PC-3 (cell line): ENCODE results near the gene IFT81.

Source experiments
- CTCF ChIP-seq: fragments of 300-600 bp; sonication (generic); conservative IDR thresholded peaks from 2 replicates; pipeline ENCODE4 v1.5.1; 2017; ENCODE audit warnings: antibody characterized with exemption, low read depth, mild to moderate bottlenecking, low read length
- EZH2phosphoT487 ChIP-seq: fragments of 300-600 bp; sonication (generic); IDR thresholded peaks from 2 replicates; pipeline ENCODE4 v1.6.1; 2018; ENCODE audit warnings: mild to moderate bottlenecking, antibody characterized with exemption, low read length, borderline replicate concordance

DNA sequence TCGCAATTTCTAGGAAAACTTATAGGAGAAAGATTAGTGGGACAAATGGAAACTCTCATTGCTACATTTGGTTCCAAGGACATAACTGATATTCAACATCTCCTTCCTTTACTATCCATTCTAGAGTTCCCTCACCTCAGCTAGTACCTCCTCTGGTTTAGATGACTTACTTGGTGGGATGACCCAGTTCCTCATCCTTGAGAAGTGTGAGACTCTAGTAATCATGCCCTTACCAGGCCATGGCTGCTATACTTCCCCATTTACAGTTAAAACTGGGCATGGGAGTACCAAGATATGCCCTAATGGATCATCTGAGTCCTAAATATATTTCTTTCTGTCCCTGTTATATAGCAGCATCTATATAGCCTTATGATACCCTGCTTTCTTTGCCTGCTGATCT lies 58.1 kb downstream of the IFT81 start:
- TF ChIP-seq CTCF (no peak), EZH2phosphoT487 (no peak)
